ENCODE measurements around the gene TBC1D1. TPM values are rescaled to one million over a fixed set of nuclear protein-coding genes. Genes with fewer than 3 reads are reported as not detected.

The TBC1D1 gene
- total and polyA plus RNA-seq, 8 donors = 16.2 to 41.0 (median 24.6) TPM

DNA sequence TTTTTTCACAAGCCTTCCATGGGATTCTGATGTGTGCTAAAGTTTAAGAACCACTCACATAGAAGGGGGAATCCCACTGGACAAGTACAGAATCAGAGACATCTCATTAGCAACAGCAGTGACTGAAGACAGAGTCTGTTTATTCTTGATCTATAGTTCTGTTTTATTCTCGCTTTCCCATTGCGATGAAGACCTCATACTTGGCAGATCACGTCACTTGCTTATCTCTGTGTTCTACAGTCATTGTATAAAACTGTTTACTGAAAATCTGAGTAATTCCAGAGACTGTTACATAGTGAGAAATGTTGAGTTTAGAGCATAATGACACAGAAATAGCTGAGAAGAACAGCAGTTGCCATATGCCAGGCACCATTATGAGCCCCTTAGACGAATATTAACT lies 254.9 kb downstream of the TBC1D1 start:
- FAIRE-seq = no peak

DNA sequence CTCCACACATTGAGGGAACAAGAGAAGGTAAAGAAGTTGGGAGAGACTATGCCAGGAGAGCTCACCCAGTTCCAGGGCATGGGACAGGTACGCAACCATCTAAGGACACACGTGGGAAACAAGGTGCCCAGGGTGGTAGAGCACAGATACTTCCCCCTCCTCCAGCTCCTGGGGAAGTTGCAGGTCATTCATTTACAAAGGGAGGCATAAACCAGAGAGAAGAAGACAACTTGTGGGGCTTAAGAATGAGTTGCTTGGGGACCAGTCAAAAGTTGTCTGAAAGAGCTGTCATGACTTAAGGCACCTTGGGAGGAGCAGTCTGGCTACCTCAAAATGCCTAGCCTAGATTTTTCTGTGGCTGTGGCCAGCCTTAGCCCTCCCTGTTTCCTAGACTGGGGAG lies 255.5 kb downstream of the TBC1D1 start:
- peaks cover 10 to 21% (median 17%) of the 10 kb centered on the region in 3 donors for H3K4me1 ChIP-seq
- no peaks in the 10 kb centered on the region for H3K36me3 ChIP-seq
- FAIRE-seq (no peak), ATAC-seq (peak; percentile 21 to 55 (median 28)), DNase-seq (no peak)
- TF ChIP-seq, protein P1, sequence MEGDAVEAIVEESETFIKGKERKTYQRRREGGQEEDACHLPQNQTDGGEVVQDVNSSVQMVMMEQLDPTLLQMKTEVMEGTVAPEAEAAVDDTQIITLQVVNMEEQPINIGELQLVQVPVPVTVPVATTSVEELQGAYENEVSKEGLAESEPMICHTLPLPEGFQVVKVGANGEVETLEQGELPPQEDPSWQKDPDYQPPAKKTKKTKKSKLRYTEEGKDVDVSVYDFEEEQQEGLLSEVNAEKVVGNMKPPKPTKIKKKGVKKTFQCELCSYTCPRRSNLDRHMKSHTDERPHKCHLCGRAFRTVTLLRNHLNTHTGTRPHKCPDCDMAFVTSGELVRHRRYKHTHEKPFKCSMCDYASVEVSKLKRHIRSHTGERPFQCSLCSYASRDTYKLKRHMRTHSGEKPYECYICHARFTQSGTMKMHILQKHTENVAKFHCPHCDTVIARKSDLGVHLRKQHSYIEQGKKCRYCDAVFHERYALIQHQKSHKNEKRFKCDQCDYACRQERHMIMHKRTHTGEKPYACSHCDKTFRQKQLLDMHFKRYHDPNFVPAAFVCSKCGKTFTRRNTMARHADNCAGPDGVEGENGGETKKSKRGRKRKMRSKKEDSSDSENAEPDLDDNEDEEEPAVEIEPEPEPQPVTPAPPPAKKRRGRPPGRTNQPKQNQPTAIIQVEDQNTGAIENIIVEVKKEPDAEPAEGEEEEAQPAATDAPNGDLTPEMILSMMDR (IDR thresholded peaks at IDR 0.05) = no peak
- no peaks in the 10 kb centered on the region for H3K27me3 ChIP-seq
- peak overlapping the region; percentile 8 to 77 (median 38) for H3K27ac ChIP-seq
- no peak overlapping the region for H3K4me3 ChIP-seq
- intact Hi-C loops (cut with DNase I) = loop anchor here in 1 of 3 donors (10.0 kb wide), 1 partner anchor 72 kb away; no protein-coding TSS in a partner anchor
- 40 to 42% methylated on average over 2 of the region's 2 CpGs for WGBS, 2 donors
- no peaks in the 10 kb centered on the region for H3K9me3 ChIP-seq

More for the DNA sequence above, 254.9 kb downstream of the TBC1D1 start:
- Histone ChIP-seq H3K4me1 (peaks cover 13 to 25% (median 23%) of the 10 kb centered on the region in 3 donors), H3K27me3 (no peaks in the 10 kb centered on the region), H3K27ac (peak overlapping the region; percentile 6 to 77 (median 38)), H3K4me3 (no peak overlapping the region), H3K36me3 (no peaks in the 10 kb centered on the region), H3K9me3 (no peaks in the 10 kb centered on the region)
- WGBS, 2 donors = 9 to 22% methylated on average over 4 of the region's 4 CpGs
- peak; percentile 71 to 80 (median 78) for ATAC-seq
- TF ChIP-seq, protein P1 (IDR thresholded peaks at IDR 0.05) = no peak
- no peak for DNase-seq
- intact Hi-C loops (cut with DNase I) = loop anchor here in 1 of 3 donors (10.0 kb wide), 1 partner anchor 71 kb away; no protein-coding TSS in a partner anchor

DNA sequence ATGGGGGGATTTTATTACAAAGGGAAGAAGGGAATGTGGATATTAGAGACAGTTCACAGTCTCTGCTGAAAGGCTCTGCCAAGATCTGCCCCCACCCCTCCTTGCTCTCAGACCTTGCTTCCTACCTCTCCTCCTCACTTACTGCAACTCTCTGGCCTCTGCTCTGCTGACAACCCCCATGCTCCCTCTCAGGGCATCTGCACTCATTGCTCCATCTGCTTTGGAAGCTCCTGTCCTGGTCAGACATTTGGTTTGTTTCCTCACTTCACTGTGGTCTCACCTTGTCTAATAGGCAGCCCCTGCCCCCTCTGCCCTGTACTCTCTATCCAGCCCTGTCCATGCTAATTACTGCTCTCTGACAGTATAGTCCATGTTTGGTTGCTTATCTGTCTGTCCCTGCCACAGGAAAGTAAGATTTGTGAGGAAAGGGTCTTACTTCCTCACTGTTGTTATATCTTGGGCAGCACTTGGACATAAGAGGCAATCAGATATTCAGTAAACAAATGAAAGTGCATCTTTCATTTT lies 258.6 kb downstream of the TBC1D1 start:
- Histone ChIP-seq H3K27me3 (no peaks in the 10 kb centered on the region), H3K4me3 (no peak overlapping the region), H3K9me3 (no peaks in the 10 kb centered on the region), H3K36me3 (no peaks in the 10 kb centered on the region), H3K27ac (no peak overlapping the region), H3K4me1 (peaks cover 13 to 28% (median 23%) of the 10 kb centered on the region in 3 donors)
- ATAC-seq (no peak), FAIRE-seq (no peak), DNase-seq (no peak)
- TF ChIP-seq, protein P1 (IDR thresholded peaks at IDR 0.05) = no peak
- intact Hi-C loops (cut with DNase I) = loop anchor here in 1 of 3 donors (10.0 kb wide), 1 partner anchor 75 kb away; no protein-coding TSS in a partner anchor

DNA sequence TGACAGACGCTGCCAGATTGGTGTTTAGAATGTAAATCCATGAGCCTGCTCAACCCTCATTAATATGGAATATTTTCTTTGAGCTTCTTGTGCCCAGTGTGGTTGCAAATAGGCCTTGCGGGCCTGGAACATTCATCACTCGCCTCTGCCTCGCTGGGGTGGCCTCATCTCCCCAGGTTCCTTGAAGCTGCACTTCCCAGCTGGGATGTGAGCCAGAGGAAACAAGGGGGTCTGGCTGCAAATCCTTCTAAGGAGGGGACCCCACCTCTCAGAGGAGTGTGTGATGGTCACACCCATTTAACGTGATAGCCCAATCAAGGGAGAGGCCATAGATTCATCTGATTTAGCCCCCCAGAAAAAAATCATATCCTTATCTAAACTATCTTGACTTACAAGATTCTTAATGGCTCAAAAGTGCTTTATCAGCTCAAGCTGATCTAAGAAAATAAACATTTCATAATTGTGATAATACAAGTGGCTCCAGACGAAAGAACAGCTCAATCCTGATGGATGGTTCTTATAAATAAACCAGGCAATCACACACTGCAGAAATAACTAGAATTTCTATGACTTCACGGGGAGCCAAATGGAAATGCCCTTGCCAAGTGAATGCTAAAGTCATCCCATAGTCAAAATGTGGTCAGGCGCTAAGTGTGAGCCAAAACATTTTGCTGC lies 259.2 kb downstream of the TBC1D1 start:
- Histone ChIP-seq H3K4me1 (peaks cover 19 to 33% (median 29%) of the 10 kb centered on the region in 3 donors), H3K36me3 (no peaks in the 10 kb centered on the region), H3K27ac (no peak overlapping the region), H3K9me3 (no peaks in the 10 kb centered on the region), H3K4me3 (no peak overlapping the region), H3K27me3 (no peaks in the 10 kb centered on the region)
- FAIRE-seq = no peak
- no peak for DNase-seq
- WGBS, 2 donors = 82 to 85% methylated on average over 8 of the region's 8 CpGs
- ATAC-seq = no peak
- TF ChIP-seq, protein P1 (IDR thresholded peaks at IDR 0.05) = no peak
- intact Hi-C loops (cut with DNase I) = loop anchor here in 1 of 3 donors (10.0 kb wide), 1 partner anchor 75 kb away; no protein-coding TSS in a partner anchor

DNA sequence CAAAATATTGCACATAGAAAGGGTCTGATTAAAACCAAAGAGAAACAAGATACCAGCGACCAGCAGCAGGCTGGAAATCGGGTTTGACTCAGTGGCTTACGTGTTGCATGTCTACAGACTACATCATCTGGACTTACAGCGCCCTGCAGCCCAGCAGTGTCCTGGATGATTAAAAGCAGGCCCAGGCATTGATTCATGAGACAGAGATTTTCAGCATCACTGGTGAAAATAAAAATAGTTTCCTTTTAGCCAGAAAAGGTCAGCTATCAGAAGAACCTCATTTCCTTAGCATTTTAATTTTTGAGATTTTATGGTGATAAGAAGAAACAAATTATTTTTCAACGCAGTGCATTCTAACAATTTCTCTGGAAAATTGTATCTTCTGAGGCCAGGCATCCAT lies 259.9 kb downstream of the TBC1D1 start:
- no peak for DNase-seq
- H3K4me1 ChIP-seq = peaks cover 24 to 30% (median 26%) of the 10 kb centered on the region in 3 donors
- TF ChIP-seq, protein P1 (IDR thresholded peaks at IDR 0.05) = no peak
- no peaks in the 10 kb centered on the region for H3K9me3 ChIP-seq
- no peak for ATAC-seq
- no peaks in the 10 kb centered on the region for H3K36me3 ChIP-seq
- H3K4me3 ChIP-seq = no peak overlapping the region
- no peaks in the 10 kb centered on the region for H3K27me3 ChIP-seq
- FAIRE-seq = no peak
- intact Hi-C loops (cut with DNase I) = no loop called here
- 82 to 93% methylated on average over 5 of the region's 5 CpGs for WGBS, 2 donors
- no peak overlapping the region for H3K27ac ChIP-seq

All from pancreas (tissue), 10 donors.